ENCODE data around the gene CFAP70. TPM values are rescaled to one million over a fixed set of nuclear protein-coding genes. Genes with fewer than 3 reads are reported as not detected.
"Not testable (repeated sequence)": the region's sequence is repeated elsewhere in the genome, so short reads cannot be mapped to it uniquely, and the experiment has no call there.

The CFAP70 gene
- total RNA-seq, 2 donors from 2014 or later, result 0.71 to 1.1 TPM

DNA sequence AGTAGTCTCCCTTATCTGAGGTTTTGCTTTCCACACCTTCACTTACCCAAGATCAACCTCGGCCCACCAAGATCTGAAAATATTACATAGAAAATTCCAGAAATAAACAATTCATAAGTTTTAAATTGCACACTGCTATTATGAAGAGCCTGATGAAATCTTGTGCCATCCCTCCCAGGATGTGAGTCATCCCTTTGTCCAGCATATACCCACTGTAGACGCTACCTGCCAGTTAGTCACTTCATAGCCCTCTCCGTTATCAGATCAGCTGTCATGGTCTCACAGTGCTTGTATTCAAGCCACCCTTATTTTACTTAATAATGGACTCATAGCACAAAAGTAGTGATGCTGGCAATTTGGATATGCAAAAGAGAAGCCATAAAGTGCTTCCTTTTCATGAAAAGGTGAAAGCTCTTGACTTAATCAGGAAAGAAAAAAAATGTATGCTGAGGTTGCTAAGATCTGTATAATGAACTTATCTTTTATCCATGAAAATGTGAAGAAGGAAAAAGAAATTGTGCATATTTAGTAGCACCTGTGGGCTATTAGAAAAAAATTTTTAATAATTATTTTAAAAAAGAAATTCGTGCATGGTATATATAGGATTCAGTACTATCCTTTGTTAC, 96.4 kb downstream of the CFAP70 start:
- no peaks in the 10 kb centered on the region for H3K36me3 ChIP-seq
- no peaks in the 10 kb centered on the region for H3K4me1 ChIP-seq
- peaks cover 0 to 5% of the 10 kb centered on the region in 2 donors for H3K9me3 ChIP-seq
- H3K4me3 ChIP-seq, result no peak overlapping the region
- no peak overlapping the region for H3K27ac ChIP-seq
- TF ChIP-seq, protein P1, sequence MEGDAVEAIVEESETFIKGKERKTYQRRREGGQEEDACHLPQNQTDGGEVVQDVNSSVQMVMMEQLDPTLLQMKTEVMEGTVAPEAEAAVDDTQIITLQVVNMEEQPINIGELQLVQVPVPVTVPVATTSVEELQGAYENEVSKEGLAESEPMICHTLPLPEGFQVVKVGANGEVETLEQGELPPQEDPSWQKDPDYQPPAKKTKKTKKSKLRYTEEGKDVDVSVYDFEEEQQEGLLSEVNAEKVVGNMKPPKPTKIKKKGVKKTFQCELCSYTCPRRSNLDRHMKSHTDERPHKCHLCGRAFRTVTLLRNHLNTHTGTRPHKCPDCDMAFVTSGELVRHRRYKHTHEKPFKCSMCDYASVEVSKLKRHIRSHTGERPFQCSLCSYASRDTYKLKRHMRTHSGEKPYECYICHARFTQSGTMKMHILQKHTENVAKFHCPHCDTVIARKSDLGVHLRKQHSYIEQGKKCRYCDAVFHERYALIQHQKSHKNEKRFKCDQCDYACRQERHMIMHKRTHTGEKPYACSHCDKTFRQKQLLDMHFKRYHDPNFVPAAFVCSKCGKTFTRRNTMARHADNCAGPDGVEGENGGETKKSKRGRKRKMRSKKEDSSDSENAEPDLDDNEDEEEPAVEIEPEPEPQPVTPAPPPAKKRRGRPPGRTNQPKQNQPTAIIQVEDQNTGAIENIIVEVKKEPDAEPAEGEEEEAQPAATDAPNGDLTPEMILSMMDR (IDR thresholded peaks at IDR 0.05), result no peak
- no peaks in the 10 kb centered on the region for H3K27me3 ChIP-seq
- DNase-seq (ENCODE audit: low spot score), result no peak

DNA sequence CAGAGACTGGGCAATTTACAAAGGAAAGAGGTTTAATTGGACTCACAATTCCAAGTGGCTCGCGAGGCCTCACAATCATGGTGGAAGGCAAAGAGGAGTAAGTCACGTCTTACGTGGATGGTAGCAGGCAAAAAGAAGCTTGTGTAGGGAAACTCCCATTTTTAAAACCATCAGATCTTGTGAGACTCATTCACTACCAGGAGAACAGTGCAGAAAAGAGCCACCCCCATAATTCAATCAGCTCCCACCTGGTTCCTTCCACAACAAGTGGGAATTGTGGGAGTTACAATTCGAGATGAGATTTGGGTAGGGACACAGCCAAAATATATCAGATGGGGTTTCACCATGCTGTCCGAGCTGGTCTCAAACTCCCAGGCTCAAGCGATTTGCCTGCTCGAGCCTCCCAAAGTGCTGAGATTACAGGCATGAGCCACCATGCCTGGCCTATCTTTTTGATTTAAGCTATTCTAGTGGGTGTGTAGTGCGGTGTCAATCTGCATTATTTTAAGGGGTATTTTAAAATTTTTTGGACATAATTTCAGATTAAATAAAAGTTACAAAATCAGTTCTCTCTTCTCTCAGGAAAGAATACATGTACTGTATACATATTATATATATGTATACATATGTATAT, 97.2 kb downstream of the CFAP70 start:
- TF ChIP-seq, protein P1 (IDR thresholded peaks at IDR 0.05), result no peak
- Histone ChIP-seq H3K36me3 (no peaks in the 10 kb centered on the region), H3K4me1 (no peaks in the 10 kb centered on the region), H3K9me3 (peaks cover 0 to 5% of the 10 kb centered on the region in 2 donors), H3K4me3 (no peak overlapping the region), H3K27me3 (no peaks in the 10 kb centered on the region), H3K27ac (no peak overlapping the region)
- no peak for DNase-seq (ENCODE audit: low spot score)

DNA sequence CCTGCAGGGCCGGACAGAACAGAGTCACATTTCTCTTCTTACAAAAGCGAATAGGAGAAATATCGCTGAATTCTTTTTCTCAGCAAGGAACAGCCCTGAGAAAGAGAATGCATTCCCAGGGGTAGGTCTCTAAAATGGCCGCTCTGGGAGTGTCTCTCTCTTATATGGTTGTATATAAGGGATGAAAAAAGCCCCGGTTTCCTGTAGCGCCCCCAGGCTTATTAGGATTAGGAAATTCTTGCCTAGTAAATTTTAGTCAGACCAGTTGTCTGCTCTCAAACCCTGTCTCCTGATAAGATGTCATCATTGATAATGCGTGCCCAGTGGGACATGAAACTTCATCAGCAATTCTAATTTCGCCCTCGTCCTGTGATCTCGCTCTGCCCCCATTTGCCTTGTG, 100.1 kb downstream of the CFAP70 start:
- H3K27me3 ChIP-seq; H3K4me3 ChIP-seq; DNase-seq (ENCODE audit: low spot score); H3K4me1 ChIP-seq; H3K9me3 ChIP-seq; H3K27ac ChIP-seq; H3K36me3 ChIP-seq: not testable (repeated sequence)

DNA sequence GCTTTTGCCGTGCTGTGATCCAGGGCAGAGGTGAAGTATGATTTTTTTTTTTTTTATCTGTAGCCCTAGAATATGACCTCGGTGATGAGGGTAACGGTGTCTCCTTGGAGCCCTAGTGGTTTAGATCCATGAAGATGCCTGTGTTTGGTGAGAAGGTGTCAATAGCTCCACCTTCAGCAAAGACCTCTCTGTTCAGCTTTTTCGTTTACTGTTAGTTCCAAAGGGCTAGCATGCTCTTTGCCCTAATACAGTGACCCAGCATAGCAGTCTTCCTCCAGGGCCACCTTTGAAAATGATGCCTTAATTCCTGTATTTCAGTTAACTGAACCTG, 105.5 kb downstream of the CFAP70 start:
- peak overlapping the region; percentile 91 to 96 for H3K27ac ChIP-seq

DNA sequence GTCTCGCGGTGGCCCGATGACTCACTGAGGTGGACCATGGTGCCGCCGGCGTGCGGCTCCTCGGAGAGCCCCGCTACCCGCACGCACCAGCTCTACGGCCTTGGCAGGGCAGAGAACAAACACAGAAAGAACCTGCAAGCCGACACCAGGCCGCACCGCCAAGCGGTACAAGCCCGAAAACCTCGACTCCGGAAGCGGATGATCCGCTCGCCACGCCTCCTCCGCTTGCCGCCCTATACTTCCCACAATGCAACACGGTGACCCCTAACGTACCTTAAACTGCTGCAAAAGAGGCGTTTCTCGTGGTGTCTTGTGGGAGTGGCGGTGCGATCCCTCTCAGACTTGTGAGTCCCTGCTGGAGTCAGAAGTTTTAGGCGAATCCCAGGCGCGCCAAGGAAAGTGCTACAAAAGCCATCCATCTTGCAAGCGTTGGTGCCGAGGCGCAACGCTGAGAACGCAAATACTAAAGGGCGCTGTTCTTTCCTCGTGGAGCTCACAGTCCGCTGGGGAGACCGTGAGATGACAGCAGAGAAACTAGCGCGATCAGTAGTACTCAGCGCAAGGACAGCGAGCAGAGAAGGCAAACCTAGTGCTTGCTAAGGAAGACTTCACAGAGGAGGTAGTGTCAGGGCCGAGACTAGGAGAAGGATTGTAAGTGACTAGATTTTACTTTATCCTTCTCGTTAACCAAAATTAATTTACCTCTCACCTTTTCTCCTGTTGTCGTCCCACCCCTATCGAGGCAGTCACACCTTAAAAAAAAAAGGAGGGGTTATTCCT, 106.0 kb downstream of the CFAP70 start, which contains the start of gene MRPS16:
MRPS16 (minus strand) TSS at position 200 of the 780 bp plus-strand sequence; CDS start at position 38, 162 bp downstream.
- TF ChIP-seq, protein P1 (IDR thresholded peaks at IDR 0.05), result no peak
- peaks cover 0 to 25% of the 10 kb centered on the region in 2 donors for H3K4me1 ChIP-seq
- no peaks in the 10 kb centered on the region for H3K27me3 ChIP-seq
- H3K9me3 ChIP-seq, result no peaks in the 10 kb centered on the region
- H3K4me3 ChIP-seq, result peak within 1 kb of the TSS; percentile 71 to 97
- peak; percentile 96 for DNase-seq (ENCODE audit: low spot score)
- peak within 1 kb of the TSS; percentile 91 to 96 for H3K27ac ChIP-seq
- peaks cover 20% of the 10 kb centered on the region for H3K36me3 ChIP-seq

More for the DNA sequence above, 105.5 kb downstream of the CFAP70 start:
- H3K4me3 ChIP-seq, result peak overlapping the region; percentile 71 to 97
- peaks cover 20% of the 10 kb centered on the region for H3K36me3 ChIP-seq
- TF ChIP-seq, protein P1 (IDR thresholded peaks at IDR 0.05), result no peak
- DNase-seq (ENCODE audit: low spot score), result no peak
- H3K9me3 ChIP-seq, result no peaks in the 10 kb centered on the region
- no peaks in the 10 kb centered on the region for H3K27me3 ChIP-seq
- peaks cover 0 to 21% of the 10 kb centered on the region in 2 donors for H3K4me1 ChIP-seq
